HepG2 (cell line): ENCODE results near the gene PCOLCE2.

ENCODE experiments used
- CEBPB ChIP-seq: IDR thresholded peaks from 2 replicates; pipeline ENCODE4 v1.6.1; 2011; ENCODE audit warnings: low read depth, low read length, improper control_type of control experiment, borderline replicate concordance
- CHD2 ChIP-seq: IDR thresholded peaks from 2 replicates; pipeline ENCODE4 v1.6.1; 2011; ENCODE audit warnings: low read depth, low read length, improper control_type of control experiment
- KDM5B ChIP-seq: sonication (generic); formaldehyde crosslinking; IDR thresholded peaks from 2 replicates; pipeline ENCODE4 v1.4.0; 2020; ENCODE audit warnings: missing genetic modification reagents, mild to moderate bottlenecking, borderline replicate concordance
- POLR2A ChIP-seq, 2 experiments: IDR thresholded peaks; 2 replicates each; pipeline ENCODE4 v1.6.1; 2011; ENCODE audit warnings: low read depth in 2 of 2, low read length in 2 of 2, mild to moderate bottlenecking in 1 of 2, moderate library complexity in 1 of 2; ENCODE audit not compliant: insufficient read depth in 1 of 2
- SMARCE1 ChIP-seq: fragments of 450-650 bp; IDR thresholded peaks from 2 replicates; pipeline ENCODE4 v1.6.1; 2017; ENCODE audit warnings: borderline replicate concordance
- TEAD3 ChIP-seq: optimal IDR thresholded peaks from 2 replicates; pipeline ENCODE3; 2016; ENCODE audit warnings: borderline replicate concordance
- ZBTB3 ChIP-seq: sonication (generic); formaldehyde crosslinking; IDR thresholded peaks from 2 replicates; pipeline ENCODE4 v1.4.0; 2020; ENCODE audit warnings: low read depth, mild to moderate bottlenecking, moderate library complexity, missing genetic modification reagents, borderline replicate concordance
- ZNF564 ChIP-seq: sonication (generic); formaldehyde crosslinking; IDR thresholded peaks from 2 replicates; pipeline ENCODE4 v1.8.1; 2023; ENCODE audit warnings: mild to moderate bottlenecking, missing genetic modification reagents
- ZNF660 ChIP-seq: sonication (generic); formaldehyde crosslinking; IDR thresholded peaks from 2 replicates; pipeline ENCODE4 v1.5.1; 2020; ENCODE audit warnings: mild to moderate bottlenecking, low read depth, missing genetic modification reagents, borderline replicate concordance
- TF ChIP-seq, protein P1 (sequence below): sonication (generic); formaldehyde crosslinking; IDR thresholded peaks from 2 replicates; pipeline ENCODE4 v1.5.0; 2020; ENCODE audit warnings: mild to moderate bottlenecking, missing genetic modification reagents, moderate library complexity
- TF ChIP-seq, protein P2 (sequence below), 2 experiments: IDR thresholded peaks; 2 replicates each; pipeline ENCODE4 v1.6.1; 2011 to 2012; ENCODE audit warnings: low read length in 2 of 2, borderline replicate concordance in 1 of 2, low read depth in 1 of 2, mild to moderate bottlenecking in 1 of 2, moderate library complexity in 1 of 2
- TF ChIP-seq, protein P3 (sequence below): sonication (generic); formaldehyde crosslinking; conservative IDR thresholded peaks from 2 replicates; pipeline ENCODE4 v1.4.0; 2020; ENCODE audit warnings: missing genetic modification reagents

DNA sequence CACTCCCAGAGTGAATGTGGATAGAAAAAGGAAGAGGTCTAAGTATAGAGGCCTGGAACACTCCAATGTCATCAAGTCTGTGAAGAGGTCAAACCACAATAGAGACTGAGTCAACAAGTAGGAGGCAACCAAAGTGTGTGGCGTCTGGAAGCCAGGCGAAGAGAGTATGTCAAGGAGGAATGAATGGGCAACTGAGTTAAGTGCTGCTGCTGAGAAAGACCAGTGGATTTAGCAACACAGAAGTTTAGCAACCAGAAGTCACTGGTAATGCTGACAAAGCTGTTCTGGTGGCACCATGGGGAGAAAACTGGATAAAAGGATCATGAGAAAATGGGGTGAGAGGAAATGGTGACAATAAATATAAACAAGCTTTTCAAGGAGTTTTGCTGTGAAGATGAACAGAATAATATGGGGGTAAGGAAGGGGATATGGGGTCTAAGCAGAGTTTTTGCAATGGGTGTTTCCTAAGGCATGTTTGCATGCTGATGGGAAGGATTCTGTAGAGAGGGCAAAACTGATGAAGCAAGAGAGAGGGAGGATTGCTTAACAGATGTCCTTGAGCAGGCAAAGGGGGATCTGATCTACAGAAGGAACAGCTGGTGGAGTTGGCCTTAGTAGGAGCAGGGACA, 38.4 kb downstream of the PCOLCE2 start:
- TF ChIP-seq POLR2A (IDR thresholded peaks at IDR 0.05; ENCODE audit: insufficient read depth in 1 of 2, low read depth in 2 of 2, low read length in 2 of 2) (no peak), SMARCE1 (no peak), KDM5B (CRISPR knock-in tag) (no peak), TEAD3 (CRISPR knock-in tag) (no peak), ZNF660 (no peak), CHD2 (no peak), ZBTB3 (no peak), ZNF564 (CRISPR knock-in tag) (no peak), CEBPB (peak; percentile 99)
- TF ChIP-seq, protein P1, sequence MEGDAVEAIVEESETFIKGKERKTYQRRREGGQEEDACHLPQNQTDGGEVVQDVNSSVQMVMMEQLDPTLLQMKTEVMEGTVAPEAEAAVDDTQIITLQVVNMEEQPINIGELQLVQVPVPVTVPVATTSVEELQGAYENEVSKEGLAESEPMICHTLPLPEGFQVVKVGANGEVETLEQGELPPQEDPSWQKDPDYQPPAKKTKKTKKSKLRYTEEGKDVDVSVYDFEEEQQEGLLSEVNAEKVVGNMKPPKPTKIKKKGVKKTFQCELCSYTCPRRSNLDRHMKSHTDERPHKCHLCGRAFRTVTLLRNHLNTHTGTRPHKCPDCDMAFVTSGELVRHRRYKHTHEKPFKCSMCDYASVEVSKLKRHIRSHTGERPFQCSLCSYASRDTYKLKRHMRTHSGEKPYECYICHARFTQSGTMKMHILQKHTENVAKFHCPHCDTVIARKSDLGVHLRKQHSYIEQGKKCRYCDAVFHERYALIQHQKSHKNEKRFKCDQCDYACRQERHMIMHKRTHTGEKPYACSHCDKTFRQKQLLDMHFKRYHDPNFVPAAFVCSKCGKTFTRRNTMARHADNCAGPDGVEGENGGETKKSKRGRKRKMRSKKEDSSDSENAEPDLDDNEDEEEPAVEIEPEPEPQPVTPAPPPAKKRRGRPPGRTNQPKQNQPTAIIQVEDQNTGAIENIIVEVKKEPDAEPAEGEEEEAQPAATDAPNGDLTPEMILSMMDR: no peak
- TF ChIP-seq, protein P2, sequence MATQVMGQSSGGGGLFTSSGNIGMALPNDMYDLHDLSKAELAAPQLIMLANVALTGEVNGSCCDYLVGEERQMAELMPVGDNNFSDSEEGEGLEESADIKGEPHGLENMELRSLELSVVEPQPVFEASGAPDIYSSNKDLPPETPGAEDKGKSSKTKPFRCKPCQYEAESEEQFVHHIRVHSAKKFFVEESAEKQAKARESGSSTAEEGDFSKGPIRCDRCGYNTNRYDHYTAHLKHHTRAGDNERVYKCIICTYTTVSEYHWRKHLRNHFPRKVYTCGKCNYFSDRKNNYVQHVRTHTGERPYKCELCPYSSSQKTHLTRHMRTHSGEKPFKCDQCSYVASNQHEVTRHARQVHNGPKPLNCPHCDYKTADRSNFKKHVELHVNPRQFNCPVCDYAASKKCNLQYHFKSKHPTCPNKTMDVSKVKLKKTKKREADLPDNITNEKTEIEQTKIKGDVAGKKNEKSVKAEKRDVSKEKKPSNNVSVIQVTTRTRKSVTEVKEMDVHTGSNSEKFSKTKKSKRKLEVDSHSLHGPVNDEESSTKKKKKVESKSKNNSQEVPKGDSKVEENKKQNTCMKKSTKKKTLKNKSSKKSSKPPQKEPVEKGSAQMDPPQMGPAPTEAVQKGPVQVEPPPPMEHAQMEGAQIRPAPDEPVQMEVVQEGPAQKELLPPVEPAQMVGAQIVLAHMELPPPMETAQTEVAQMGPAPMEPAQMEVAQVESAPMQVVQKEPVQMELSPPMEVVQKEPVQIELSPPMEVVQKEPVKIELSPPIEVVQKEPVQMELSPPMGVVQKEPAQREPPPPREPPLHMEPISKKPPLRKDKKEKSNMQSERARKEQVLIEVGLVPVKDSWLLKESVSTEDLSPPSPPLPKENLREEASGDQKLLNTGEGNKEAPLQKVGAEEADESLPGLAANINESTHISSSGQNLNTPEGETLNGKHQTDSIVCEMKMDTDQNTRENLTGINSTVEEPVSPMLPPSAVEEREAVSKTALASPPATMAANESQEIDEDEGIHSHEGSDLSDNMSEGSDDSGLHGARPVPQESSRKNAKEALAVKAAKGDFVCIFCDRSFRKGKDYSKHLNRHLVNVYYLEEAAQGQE (IDR thresholded peaks at IDR 0.05; ENCODE audit: borderline replicate concordance in 1 of 2, low read depth in 1 of 2, low read length in 2 of 2): no peak
- TF ChIP-seq, protein P3, sequence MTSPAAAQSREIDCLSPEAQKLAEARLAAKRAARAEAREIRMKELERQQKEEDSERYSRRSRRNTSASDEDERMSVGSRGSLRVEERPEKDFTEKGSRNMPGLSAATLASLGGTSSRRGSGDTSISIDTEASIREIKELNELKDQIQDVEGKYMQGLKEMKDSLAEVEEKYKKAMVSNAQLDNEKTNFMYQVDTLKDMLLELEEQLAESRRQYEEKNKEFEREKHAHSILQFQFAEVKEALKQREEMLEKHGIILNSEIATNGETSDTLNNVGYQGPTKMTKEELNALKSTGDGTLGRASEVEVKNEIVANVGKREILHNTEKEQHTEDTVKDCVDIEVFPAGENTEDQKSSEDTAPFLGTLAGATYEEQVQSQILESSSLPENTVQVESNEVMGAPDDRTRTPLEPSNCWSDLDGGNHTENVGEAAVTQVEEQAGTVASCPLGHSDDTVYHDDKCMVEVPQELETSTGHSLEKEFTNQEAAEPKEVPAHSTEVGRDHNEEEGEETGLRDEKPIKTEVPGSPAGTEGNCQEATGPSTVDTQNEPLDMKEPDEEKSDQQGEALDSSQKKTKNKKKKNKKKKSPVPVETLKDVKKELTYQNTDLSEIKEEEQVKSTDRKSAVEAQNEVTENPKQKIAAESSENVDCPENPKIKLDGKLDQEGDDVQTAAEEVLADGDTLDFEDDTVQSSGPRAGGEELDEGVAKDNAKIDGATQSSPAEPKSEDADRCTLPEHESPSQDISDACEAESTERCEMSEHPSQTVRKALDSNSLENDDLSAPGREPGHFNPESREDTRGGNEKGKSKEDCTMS (CRISPR knock-in tag): no peak
